ENCODE data around the gene ATP7A. TPM values are rescaled to one million over a fixed set of nuclear protein-coding genes. Genes with fewer than 3 reads are reported as not detected.
A peak's percentile ranks its signal among the peaks of the same experiment; 100 is the strongest.
"Not testable (repeated sequence)": the region's sequence is repeated elsewhere in the genome, so short reads cannot be mapped to it uniquely, and the experiment has no call there.

Gene ATP7A
- total and polyA plus RNA-seq, 12 donors: 1.3 to 7.6 (median 6.2) TPM

DNA sequence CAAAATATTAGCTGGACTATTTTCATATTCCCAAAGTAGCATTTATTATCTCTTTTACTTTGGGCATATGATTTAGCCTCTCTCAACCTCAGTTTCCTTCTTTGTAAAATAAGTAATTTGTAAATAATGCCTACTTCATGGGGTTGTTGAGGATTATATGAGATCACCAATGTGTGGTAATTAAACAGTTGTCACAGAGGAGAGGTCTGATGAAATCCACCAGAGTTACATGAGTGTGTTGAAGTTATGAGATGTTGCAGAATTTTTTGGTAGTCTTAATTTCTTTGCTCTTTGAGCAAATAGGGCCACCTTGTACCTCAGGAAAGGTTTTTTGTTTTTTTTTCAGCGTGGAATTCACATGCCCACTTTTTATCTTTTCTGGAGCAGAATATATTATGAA lies 9.8 kb upstream of the ATP7A start:
- Histone ChIP-seq H3K9me3 (peaks cover 0 to 3% (median 0%) of the 10 kb centered on the region in 11 donors), H3K4me3 (peak overlapping the region; percentile 18 to 80 (median 66)), H3K4me1 (peaks cover 0 to 22% (median 8%) of the 10 kb centered on the region in 9 donors), H3K27ac (peak overlapping the region in 9 of 10 donors; percentile 74 to 94 (median 91)), H3K36me3 (peaks cover 0 to 46% (median 0%) of the 10 kb centered on the region in 9 donors), H3K27me3 (no peaks in the 10 kb centered on the region)
- ATAC-seq (no peak), DNase-seq (no peak)
- 27 to 74% methylated on average over 1 of the region's 1 CpG for WGBS, 2 donors
- intact Hi-C loops (cut with DNase I): loop anchor here in 2 of 10 donors (10.0 kb wide), 1 partner anchor 204 kb away; the partner anchor contains the start of gene PGK1 (in 2 of the 2)
- TF ChIP-seq, protein P1, sequence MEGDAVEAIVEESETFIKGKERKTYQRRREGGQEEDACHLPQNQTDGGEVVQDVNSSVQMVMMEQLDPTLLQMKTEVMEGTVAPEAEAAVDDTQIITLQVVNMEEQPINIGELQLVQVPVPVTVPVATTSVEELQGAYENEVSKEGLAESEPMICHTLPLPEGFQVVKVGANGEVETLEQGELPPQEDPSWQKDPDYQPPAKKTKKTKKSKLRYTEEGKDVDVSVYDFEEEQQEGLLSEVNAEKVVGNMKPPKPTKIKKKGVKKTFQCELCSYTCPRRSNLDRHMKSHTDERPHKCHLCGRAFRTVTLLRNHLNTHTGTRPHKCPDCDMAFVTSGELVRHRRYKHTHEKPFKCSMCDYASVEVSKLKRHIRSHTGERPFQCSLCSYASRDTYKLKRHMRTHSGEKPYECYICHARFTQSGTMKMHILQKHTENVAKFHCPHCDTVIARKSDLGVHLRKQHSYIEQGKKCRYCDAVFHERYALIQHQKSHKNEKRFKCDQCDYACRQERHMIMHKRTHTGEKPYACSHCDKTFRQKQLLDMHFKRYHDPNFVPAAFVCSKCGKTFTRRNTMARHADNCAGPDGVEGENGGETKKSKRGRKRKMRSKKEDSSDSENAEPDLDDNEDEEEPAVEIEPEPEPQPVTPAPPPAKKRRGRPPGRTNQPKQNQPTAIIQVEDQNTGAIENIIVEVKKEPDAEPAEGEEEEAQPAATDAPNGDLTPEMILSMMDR (IDR thresholded peaks at IDR 0.05): no peak

- DNase-seq: no peak
- H3K4me1 ChIP-seq: peaks cover 0 to 22% (median 8%) of the 10 kb centered on the region in 9 donors
- TF ChIP-seq, protein P1 (IDR thresholded peaks at IDR 0.05): no peak
- no peak for ATAC-seq
- peaks cover 0 to 3% (median 0%) of the 10 kb centered on the region in 11 donors for H3K9me3 ChIP-seq
- no peak overlapping the region for H3K27ac ChIP-seq
- intact Hi-C loops (cut with DNase I): loop anchor here in 2 of 10 donors (10.0 kb wide), 1 partner anchor 203 kb away; the partner anchor contains the start of gene PGK1 (in 2 of the 2)
- H3K27me3 ChIP-seq: no peaks in the 10 kb centered on the region
- peaks cover 0 to 51% (median 0%) of the 10 kb centered on the region in 9 donors for H3K36me3 ChIP-seq
- peak overlapping the region in 9 of 10 donors; percentile 48 to 80 (median 66) for H3K4me3 ChIP-seq
- 46 to 64% methylated on average over 5 of the region's 5 CpGs for WGBS, 2 donors
Observed at GRCh38 chrX:77901506-77901905, 9.0 kb upstream of the ATP7A start.

GRCh38 chrX:77917294-77917933 lies 6.9 kb downstream of the ATP7A start:
- H3K4me3 ChIP-seq: no peak overlapping the region
- DNase-seq (no peak), ATAC-seq (no peak)
- no peaks in the 10 kb centered on the region for H3K36me3 ChIP-seq
- intact Hi-C loops (cut with DNase I): loop anchor here in 3 of 10 donors (5.0 to 10.0 kb wide), 3 partner anchors 105 to 187 kb away; partner anchors contain the start of gene PGK1 (in 1 of the 3)
- 63 to 68% methylated on average over 2 of the region's 2 CpGs for WGBS, 2 donors
- H3K9me3 ChIP-seq: peaks cover 0 to 3% (median 0%) of the 10 kb centered on the region in 11 donors
- H3K4me1 ChIP-seq: peaks cover 0 to 26% (median 6%) of the 10 kb centered on the region in 9 donors
- TF ChIP-seq, protein P1 (IDR thresholded peaks at IDR 0.05): no peak
- peaks cover 0 to 4% (median 0%) of the 10 kb centered on the region in 7 donors for H3K27me3 ChIP-seq
- peak overlapping the region in 1 of 10 donors; percentile 5 for H3K27ac ChIP-seq

- intact Hi-C loops (cut with DNase I): loop anchor here in 3 of 10 donors (5.0 to 10.0 kb wide), 3 partner anchors 104 to 186 kb away; partner anchors contain the start of gene PGK1 (in 1 of the 3)
- DNase-seq (no peak), ATAC-seq (peak in 1 of 8 donors; percentile 58)
- Histone ChIP-seq H3K36me3 (no peaks in the 10 kb centered on the region), H3K9me3 (peaks cover 0 to 3% (median 0%) of the 10 kb centered on the region in 11 donors), H3K27ac (no peak overlapping the region), H3K4me3 (no peak overlapping the region), H3K4me1 (peaks cover 0 to 19% (median 0%) of the 10 kb centered on the region in 9 donors), H3K27me3 (peaks cover 0 to 4% (median 0%) of the 10 kb centered on the region in 7 donors)
- 52 to 54% methylated on average over 3 of the region's 3 CpGs for WGBS, 2 donors
- TF ChIP-seq, protein P1 (IDR thresholded peaks at IDR 0.05): no peak
Observed at GRCh38 chrX:77918568-77918967, 8.1 kb downstream of the ATP7A start.

DNA sequence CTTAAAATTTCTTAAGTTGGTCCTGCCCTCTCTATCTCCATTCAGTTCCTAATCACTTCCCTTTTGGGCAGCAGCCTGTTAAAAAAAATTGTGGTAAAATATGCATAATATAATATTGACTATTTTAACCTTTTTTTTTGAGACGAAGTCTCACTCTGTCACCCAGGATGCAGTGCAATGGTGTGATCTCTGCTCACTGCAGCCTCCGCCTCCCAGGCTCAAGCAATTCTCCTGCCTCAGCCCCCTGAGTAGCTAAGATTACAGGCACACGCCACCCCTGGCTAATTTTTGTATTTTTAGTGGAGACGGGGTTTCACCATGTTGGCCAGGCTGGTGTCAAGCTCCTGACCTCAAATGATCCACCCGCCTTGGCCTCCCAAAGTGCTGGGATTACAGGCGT lies 8.9 kb downstream of the ATP7A start:
- not testable (repeated sequence) for H3K4me3 ChIP-seq, ATAC-seq, H3K9me3 ChIP-seq, H3K27me3 ChIP-seq, H3K36me3 ChIP-seq, H3K27ac ChIP-seq, DNase-seq
- intact Hi-C loops (cut with DNase I): loop anchor here in 3 of 10 donors (5.0 to 10.0 kb wide), 3 partner anchors 103 to 185 kb away; partner anchors contain the start of gene PGK1 (in 1 of the 3)
- WGBS, 2 donors: 86 to 87% methylated on average over 6 of the region's 6 CpGs
- peaks cover 0 to 19% (median 0%) of the 10 kb centered on the region in 9 donors for H3K4me1 ChIP-seq
